LNCAP (cell line): ENCODE data around the gene GPC5.

Experiments used
- CTCF ChIP-seq: fragments of 450-650 bp; IDR thresholded peaks from 2 replicates; pipeline ENCODE4 v1.5.1; 2017; ENCODE audit warnings: mild to moderate bottlenecking

GPC5 gene

DNA sequence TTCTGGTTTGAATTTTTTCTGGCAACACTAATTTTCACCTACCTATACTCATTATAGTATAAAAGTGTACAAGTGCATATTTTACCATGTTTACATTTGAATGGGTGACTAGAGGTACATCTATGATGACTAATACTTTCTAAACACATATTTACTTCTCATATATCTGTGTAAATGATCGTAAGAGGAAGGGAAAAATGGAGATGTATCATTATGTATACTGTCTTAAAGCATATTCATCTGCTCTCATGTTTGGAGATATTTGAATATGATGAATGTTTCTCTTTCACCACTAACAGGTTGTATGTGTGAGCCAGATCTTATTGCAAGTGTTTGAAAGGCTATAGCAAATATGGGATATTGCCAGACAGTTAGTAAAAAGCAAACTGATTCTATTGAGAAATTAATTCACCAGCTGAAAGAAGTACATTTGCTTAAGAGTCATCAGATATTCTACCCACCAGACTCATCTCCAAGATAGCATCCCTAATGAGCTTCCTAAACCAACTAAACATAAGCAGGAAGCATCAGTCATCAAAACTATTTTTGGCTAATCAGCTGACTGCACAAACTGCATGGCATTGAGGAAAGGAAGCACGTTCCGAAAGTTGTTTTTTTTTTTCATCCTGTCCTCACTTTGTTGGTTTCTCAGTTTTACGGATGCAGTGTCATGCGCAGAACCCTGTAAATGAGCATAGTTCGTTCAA, 738.2 kb downstream of the GPC5 start:
- TF ChIP-seq CTCF, result no peak

GRCh38 chr13:92137520-92137919, 739.1 kb downstream of the GPC5 start:
- no peak for TF ChIP-seq CTCF

DNA sequence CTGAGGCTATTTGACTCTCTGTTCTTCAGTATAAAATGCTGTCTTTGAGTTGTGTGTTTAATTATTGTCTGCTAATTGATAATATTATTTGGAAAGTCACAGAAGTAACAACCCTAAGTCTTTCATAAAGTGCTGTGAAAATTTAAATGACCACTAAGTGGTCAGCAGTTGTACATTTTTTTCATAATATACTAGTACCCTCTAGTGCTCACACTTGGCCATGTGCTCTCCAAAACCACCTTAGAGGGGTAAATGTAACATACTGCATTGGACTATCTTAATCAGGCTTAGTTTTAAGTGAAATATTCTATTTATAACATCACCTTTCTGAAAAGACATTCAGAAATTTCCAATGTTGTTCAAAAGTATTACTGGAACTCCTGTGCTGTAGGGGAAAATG, 745.3 kb downstream of the GPC5 start:
- peak; percentile 36; the same call in 1 of the 2 replicates for TF ChIP-seq CTCF

DNA sequence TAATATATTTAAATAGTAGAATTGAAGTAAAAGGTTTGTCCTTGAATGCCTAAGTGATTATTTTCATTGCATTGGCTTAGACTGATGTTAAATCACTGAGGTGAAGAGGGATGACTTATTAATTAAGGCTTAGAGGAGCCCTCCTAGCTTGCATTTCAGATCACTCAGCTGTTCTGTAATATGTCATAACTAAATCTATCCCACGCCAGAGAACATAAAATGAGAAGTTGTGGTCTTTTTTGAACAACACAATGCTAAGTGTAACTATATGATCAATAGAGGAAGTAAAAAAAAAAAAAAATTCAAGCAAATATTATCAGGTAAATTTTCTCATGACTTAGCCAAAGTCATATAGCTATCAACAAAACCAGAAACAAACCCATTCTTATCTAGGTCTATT, 752.2 kb downstream of the GPC5 start:
- TF ChIP-seq CTCF, result no peak

GRCh38 chr13:92158346-92158745, 759.9 kb downstream of the GPC5 start:
- TF ChIP-seq CTCF, result no peak

- TF ChIP-seq CTCF, result no peak
These were observed 766.4 kb downstream of the GPC5 start for GRCh38 chr13:92164822-92165221.

DNA sequence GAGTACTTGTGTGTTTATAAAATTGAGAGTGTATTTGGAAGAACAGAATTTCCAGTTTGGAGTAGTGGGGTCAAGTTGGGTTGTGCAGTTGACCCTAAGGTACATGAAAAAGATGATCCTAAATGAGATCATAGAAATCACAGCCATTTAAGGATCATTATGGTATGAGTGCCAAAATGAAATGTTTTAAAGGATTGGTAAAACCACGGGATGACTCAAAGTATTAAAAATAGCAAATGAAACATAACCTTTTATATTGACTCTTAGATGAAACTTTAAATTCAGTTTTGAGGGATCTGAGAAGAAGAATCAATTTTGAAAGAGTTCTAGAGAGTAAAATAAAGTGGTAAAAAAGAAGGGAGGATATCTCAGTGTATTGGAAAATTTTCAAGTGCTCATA, 773.8 kb downstream of the GPC5 start:
- TF ChIP-seq CTCF, result no peak

DNA sequence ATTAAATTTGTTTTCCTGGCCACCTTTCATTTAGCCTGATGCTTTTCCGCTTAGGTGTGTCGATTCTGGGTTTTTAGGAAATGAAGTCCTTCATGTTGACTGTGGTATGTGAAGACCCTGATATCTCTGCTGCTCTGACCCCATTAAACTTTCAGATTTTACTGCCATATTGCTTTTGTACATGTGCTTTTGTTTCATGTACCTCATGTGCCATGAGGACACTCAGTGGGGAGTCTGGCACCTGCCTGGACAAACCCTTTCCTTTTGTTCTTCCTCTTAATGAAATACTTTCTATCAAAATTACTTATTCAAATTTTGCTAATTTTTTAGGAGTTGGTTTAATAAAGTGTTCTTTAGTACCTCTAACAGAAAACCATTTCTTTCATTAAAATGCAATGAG, 774.8 kb downstream of the GPC5 start:
- TF ChIP-seq CTCF, result no peak
